Measurements from ENCODE around the gene TCIRG1.
A peak's percentile ranks its signal among the peaks of the same experiment; 100 is the strongest.

Gene TCIRG1

DNA sequence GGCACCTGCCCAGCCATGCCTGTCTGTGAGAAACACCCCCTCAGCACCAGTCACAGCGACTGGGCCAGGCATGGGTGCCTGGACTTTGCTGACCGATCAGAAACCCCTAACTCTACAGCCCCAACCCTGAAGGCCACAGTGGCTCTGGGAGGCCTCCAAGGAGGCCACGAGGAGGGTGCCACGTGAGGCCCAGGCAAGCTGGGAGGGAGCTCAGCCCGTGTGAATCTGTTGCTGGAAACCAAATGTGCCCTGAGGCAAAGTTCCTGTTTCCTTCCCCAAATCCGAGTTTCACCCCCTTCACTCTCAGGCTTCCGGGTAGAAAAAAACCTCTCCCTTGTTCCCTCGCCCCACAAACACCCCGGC lies 36.3 kb upstream of the TCIRG1 start:
- H3K27ac ChIP-seq (ENCODE audit: low read depth, low read length), result peak overlapping the region; percentile 80
- no peaks in the 10 kb centered on the region for H4K20me1 ChIP-seq (ENCODE audit: low read depth, low read length)
- H3K9me3 ChIP-seq (ENCODE audit: insufficient read depth, low read length), result no peaks in the 10 kb centered on the region
- no peak overlapping the region for H2AFZ ChIP-seq (ENCODE audit: low read depth, low read length, severe bottlenecking)
- H3K36me3 ChIP-seq (ENCODE audit: low read length), result no peaks in the 10 kb centered on the region
- H3K27me3 ChIP-seq (ENCODE audit: low read length), result no peaks in the 10 kb centered on the region
- peak overlapping the region; percentile 65 for H3K9ac ChIP-seq (ENCODE audit: low read length)
- H3K4me2 ChIP-seq (ENCODE audit: low read depth, low read length, poor library complexity, severe bottlenecking), result peak overlapping the region; percentile 68
- H3F3A ChIP-seq (ENCODE audit: insufficient read depth), result peaks cover 15% of the 10 kb centered on the region
- peak overlapping the region; percentile 67 for H3K4me3 ChIP-seq (ENCODE audit: insufficient read depth, low read length, poor library complexity, severe bottlenecking)
- TF ChIP-seq, protein P1, sequence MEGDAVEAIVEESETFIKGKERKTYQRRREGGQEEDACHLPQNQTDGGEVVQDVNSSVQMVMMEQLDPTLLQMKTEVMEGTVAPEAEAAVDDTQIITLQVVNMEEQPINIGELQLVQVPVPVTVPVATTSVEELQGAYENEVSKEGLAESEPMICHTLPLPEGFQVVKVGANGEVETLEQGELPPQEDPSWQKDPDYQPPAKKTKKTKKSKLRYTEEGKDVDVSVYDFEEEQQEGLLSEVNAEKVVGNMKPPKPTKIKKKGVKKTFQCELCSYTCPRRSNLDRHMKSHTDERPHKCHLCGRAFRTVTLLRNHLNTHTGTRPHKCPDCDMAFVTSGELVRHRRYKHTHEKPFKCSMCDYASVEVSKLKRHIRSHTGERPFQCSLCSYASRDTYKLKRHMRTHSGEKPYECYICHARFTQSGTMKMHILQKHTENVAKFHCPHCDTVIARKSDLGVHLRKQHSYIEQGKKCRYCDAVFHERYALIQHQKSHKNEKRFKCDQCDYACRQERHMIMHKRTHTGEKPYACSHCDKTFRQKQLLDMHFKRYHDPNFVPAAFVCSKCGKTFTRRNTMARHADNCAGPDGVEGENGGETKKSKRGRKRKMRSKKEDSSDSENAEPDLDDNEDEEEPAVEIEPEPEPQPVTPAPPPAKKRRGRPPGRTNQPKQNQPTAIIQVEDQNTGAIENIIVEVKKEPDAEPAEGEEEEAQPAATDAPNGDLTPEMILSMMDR (IDR thresholded peaks at IDR 0.05; ENCODE audit: insufficient read depth, low read length, poor library complexity, severe bottlenecking), result no peak
- no peak for TF ChIP-seq EZH2phosphoT487 (conservative IDR thresholded peaks at IDR 0.05; ENCODE audit: low read length)
- no peaks in the 10 kb centered on the region for H3K79me2 ChIP-seq (ENCODE audit: insufficient read depth, low read length)
- no peaks in the 10 kb centered on the region for H3K9me2 ChIP-seq (replicated peaks; ENCODE audit: insufficient read depth, low read length)

DNA sequence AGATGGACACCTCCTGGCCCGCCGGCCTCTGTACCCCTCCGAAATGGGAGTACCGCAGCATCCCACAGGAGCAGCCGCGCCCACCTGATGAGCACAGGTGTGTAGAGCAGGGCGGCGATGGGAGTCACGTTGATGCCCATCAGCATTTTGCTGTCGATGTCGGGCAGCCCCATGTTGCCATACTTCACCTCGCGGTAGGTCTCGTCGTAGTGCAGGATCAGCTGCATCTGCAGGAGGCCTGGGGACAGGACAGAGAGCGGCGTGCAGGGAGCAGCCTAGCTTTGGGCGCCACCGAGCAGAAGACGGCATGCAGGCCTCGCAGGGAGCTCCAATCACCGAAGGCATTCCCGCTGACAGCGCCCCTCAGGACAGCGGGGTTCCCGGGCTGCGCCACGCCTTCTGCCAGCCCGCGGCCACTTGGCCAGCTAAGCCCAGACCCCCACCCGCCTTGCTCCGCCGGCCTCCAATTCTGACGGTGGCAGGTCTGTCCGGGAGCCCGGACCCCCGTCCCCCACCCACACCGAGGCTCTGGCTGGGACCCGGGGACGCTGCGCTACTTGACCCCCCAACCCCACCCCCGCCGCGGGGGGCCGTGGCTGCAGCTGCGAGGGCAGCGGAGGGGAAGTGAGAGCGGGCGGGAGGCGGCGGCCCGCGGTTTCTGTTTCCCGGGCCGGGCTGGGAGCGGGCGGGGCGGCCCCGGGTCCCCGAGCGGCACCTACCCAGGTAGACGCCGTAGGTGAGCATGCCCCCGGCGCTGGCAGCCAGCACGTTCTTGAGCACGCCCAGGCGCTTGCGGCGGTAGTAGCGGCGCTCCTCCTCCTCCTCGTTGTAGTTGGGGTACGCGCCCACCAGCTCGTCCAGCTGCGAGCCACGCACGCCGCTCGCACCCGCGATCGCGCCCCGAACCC lies 35.6 kb upstream of the TCIRG1 start:
- no peaks in the 10 kb centered on the region for H3K79me2 ChIP-seq (ENCODE audit: insufficient read depth, low read length)

DNA sequence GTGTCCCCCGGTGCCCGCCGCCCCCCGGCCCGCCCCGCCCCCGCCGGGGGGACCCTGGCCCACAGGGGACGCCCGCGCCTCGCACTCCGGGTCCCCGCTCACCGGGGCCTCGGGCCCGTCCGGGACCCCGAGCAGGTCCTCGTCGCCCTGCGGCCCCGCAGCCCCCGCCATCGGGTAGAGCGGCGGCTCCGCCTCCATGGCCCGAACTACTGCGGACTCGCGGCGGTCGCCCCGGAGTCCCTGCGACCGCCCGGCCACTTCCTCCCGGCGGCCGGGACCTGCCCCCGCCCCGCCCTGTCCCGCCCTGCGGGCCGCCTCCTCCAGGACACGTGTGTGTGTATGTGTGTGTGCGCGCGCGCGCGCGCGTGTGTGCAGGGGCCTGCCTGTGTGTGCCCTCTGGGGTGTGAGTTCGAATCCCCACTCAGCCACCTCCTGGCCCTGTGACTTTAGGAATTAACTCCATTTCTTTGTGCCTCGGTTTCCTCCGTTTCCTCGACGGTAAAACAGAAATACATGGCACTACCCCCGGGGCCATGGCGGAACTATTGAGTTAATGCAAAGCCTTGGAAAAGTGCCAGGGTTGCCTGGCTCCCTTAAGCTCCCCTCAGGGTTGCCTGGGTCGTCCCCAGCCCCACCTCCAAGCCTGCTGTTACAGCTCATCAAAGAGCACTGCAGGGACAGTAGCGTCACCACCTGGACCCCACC lies 34.8 kb upstream of the TCIRG1 start, which contains the start of gene UNC93B1:
TSS of gene UNC93B1 (minus strand) at position 252 of the 705 bp plus-strand sequence. CDS start at position 198, 54 bp downstream.
- Histone ChIP-seq H3K36me3 (ENCODE audit: low read length) (no peaks in the 10 kb centered on the region), H3K4me2 (ENCODE audit: low read depth, low read length, poor library complexity, severe bottlenecking) (peak within 1 kb of the TSS; percentile 68), H3K27ac (ENCODE audit: low read depth, low read length) (peak within 1 kb of the TSS; percentile 80), H3K9me2 (replicated peaks; ENCODE audit: insufficient read depth, low read length) (no peaks in the 10 kb centered on the region), H3K9ac (ENCODE audit: low read length) (peak within 1 kb of the TSS; percentile 65), H3K9me3 (ENCODE audit: insufficient read depth, low read length) (no peaks in the 10 kb centered on the region), H3K4me3 (ENCODE audit: insufficient read depth, low read length, poor library complexity, severe bottlenecking) (peak within 1 kb of the TSS; percentile 67), H3F3A (ENCODE audit: insufficient read depth) (peaks cover 15% of the 10 kb centered on the region), H3K27me3 (ENCODE audit: low read length) (no peaks in the 10 kb centered on the region), H4K20me1 (ENCODE audit: low read depth, low read length) (no peaks in the 10 kb centered on the region), H3K79me2 (ENCODE audit: insufficient read depth, low read length) (no peaks in the 10 kb centered on the region), H2AFZ (ENCODE audit: low read depth, low read length, severe bottlenecking) (peak within 1 kb of the TSS; percentile 10)
- no peak for TF ChIP-seq EZH2phosphoT487 (conservative IDR thresholded peaks at IDR 0.05; ENCODE audit: low read length)
- TF ChIP-seq, protein P1 (IDR thresholded peaks at IDR 0.05; ENCODE audit: insufficient read depth, low read length, poor library complexity, severe bottlenecking), result no peak

More for the DNA sequence above, 35.6 kb upstream of the TCIRG1 start:
- no peak for TF ChIP-seq EZH2phosphoT487 (conservative IDR thresholded peaks at IDR 0.05; ENCODE audit: low read length)
- TF ChIP-seq, protein P1 (IDR thresholded peaks at IDR 0.05; ENCODE audit: insufficient read depth, low read length, poor library complexity, severe bottlenecking), result no peak
- no peaks in the 10 kb centered on the region for H3K27me3 ChIP-seq (ENCODE audit: low read length)
- peaks cover 15% of the 10 kb centered on the region for H3F3A ChIP-seq (ENCODE audit: insufficient read depth)
- no peaks in the 10 kb centered on the region for H3K36me3 ChIP-seq (ENCODE audit: low read length)
- peak overlapping the region; percentile 80 for H3K27ac ChIP-seq (ENCODE audit: low read depth, low read length)
- peak overlapping the region; percentile 67 for H3K4me3 ChIP-seq (ENCODE audit: insufficient read depth, low read length, poor library complexity, severe bottlenecking)
- H3K9ac ChIP-seq (ENCODE audit: low read length), result peak overlapping the region; percentile 65
- no peaks in the 10 kb centered on the region for H3K9me3 ChIP-seq (ENCODE audit: insufficient read depth, low read length)
- H3K9me2 ChIP-seq (replicated peaks; ENCODE audit: insufficient read depth, low read length), result no peaks in the 10 kb centered on the region
- H4K20me1 ChIP-seq (ENCODE audit: low read depth, low read length), result no peaks in the 10 kb centered on the region
- H2AFZ ChIP-seq (ENCODE audit: low read depth, low read length, severe bottlenecking), result no peak overlapping the region
- peak overlapping the region; percentile 68 for H3K4me2 ChIP-seq (ENCODE audit: low read depth, low read length, poor library complexity, severe bottlenecking)

Measured in SU-DHL-6 (cell line).